HEK293 (cell line): ENCODE data around the gene GABBR2.

Experiments
- CTCF ChIA-PET: fragments of 350-600 bp; formaldehyde crosslinking; extraction: SDS; loops from one replicate; lab custom pipeline; 2021; ENCODE audit warnings: antibody characterized with exemption; lab: Yijun Ruan, JAX
- POLR2A ChIA-PET: fragments of 300-600 bp; formaldehyde crosslinking; extraction: SDS; loops from one replicate; lab custom pipeline; 2020; ENCODE audit warnings: antibody characterized with exemption, inconsistent platforms; lab: Yijun Ruan, JAX
- H3K27ac ChIP-seq: fragments of 200-500 bp; sonication (Bioruptor generic); 2 replicates; pipeline ENCODE4 v1.5.1; 2014; ENCODE audit warnings: low read depth, low read length, control low read depth, inconsistent platforms; ENCODE audit errors: extremely low read depth
- H3K36me3 ChIP-seq, 2 experiments: fragments of 200-500 bp in 1 of 2; sonication (Bioruptor generic) in 1 of 2; 1 replicate in 1 of 2; 2 replicates in 1 of 2; pipeline ENCODE4 v1.5.1; 2014 to 2017; ENCODE audit warnings: inconsistent platforms in 2 of 2, low read length in 2 of 2; ENCODE audit not compliant: control insufficient read depth in 2 of 2, insufficient read depth in 1 of 2
- H3K4me1 ChIP-seq: fragments of 200-500 bp; sonication (Bioruptor generic); 2 replicates; pipeline ENCODE4 v1.5.1; 2014; ENCODE audit warnings: mild to moderate bottlenecking, low read length, inconsistent platforms; ENCODE audit not compliant: control insufficient read depth, insufficient read depth
- H3K4me3 ChIP-seq: 2 replicates; pipeline ENCODE4 v1.5.1; 2011; ENCODE audit warnings: low read depth, mild to moderate bottlenecking, control low read depth, low read length, moderate library complexity
- H3K9me3 ChIP-seq: fragments of 200-500 bp; sonication (Bioruptor generic); 2 replicates; pipeline ENCODE4 v1.5.1; 2014; ENCODE audit warnings: low read depth, low read length, inconsistent platforms; ENCODE audit not compliant: control insufficient read depth, insufficient read depth
- CTCF ChIP-seq: fragments of 450-650 bp; formaldehyde crosslinking; IDR thresholded peaks from 2 replicates; pipeline ENCODE4 v1.5.1; 2016; ENCODE audit warnings: missing biosample characterization, missing genetic modification characterization
- HOXD13 ChIP-seq: sonication (generic); formaldehyde crosslinking; IDR thresholded peaks from 2 replicates; pipeline ENCODE4 v1.8.0; 2022; ENCODE audit warnings: missing genetic modification reagents, borderline replicate concordance
- OVOL3 ChIP-seq: fragments of 450-650 bp; formaldehyde crosslinking; IDR thresholded peaks from 2 replicates; pipeline ENCODE4 v1.5.1; 2016; ENCODE audit warnings: missing biosample characterization, missing genetic modification characterization
- PBX3 ChIP-seq: sonication (generic); formaldehyde crosslinking; IDR thresholded peaks from 2 replicates; pipeline ENCODE4 v1.8.1; 2022; ENCODE audit warnings: mild to moderate bottlenecking, moderate library complexity, missing genetic modification reagents
- SCRT1 ChIP-seq: fragments of 450-650 bp; formaldehyde crosslinking; IDR thresholded peaks from 2 replicates; pipeline ENCODE4 v1.5.1; 2016; ENCODE audit warnings: missing biosample characterization, missing genetic modification characterization, borderline replicate concordance
- SCRT2 ChIP-seq: fragments of 450-650 bp; formaldehyde crosslinking; IDR thresholded peaks from 2 replicates; pipeline ENCODE4 v1.5.1; 2016; ENCODE audit warnings: missing biosample characterization, missing genetic modification characterization
- ZBTB20 ChIP-seq: fragments of 450-650 bp; formaldehyde crosslinking; IDR thresholded peaks from 2 replicates; pipeline ENCODE4 v1.5.1; 2016; ENCODE audit warnings: missing biosample characterization, missing genetic modification characterization
- ZBTB48 ChIP-seq: fragments of 450-650 bp; formaldehyde crosslinking; IDR thresholded peaks from 2 replicates; pipeline ENCODE4 v1.5.1; 2016; ENCODE audit warnings: missing biosample characterization, missing genetic modification characterization
- ZEB2 ChIP-seq: fragments of 450-650 bp; formaldehyde crosslinking; IDR thresholded peaks from 2 replicates; pipeline ENCODE4 v1.5.1; 2016; ENCODE audit warnings: missing biosample characterization, missing genetic modification characterization
- ZFP37 ChIP-seq: fragments of 450-650 bp; formaldehyde crosslinking; IDR thresholded peaks from 2 replicates; pipeline ENCODE4 v1.5.1; 2016; ENCODE audit warnings: missing biosample characterization, missing genetic modification characterization
- ZNF114 ChIP-seq: fragments of 450-650 bp; formaldehyde crosslinking; IDR thresholded peaks from 2 replicates; pipeline ENCODE4 v1.5.0; 2017; ENCODE audit warnings: missing biosample characterization, missing genetic modification characterization
- ZNF2 ChIP-seq: fragments of 450-650 bp; formaldehyde crosslinking; IDR thresholded peaks from 2 replicates; pipeline ENCODE4 v1.5.1; 2016; ENCODE audit warnings: missing biosample characterization, missing genetic modification characterization
- ZNF341 ChIP-seq: fragments of 450-650 bp; formaldehyde crosslinking; IDR thresholded peaks from 2 replicates; pipeline ENCODE4; 2016; ENCODE audit warnings: low read depth, missing biosample characterization, missing genetic modification characterization
- ZNF394 ChIP-seq: fragments of 450-650 bp; formaldehyde crosslinking; IDR thresholded peaks from 2 replicates; pipeline ENCODE4 v1.5.1; 2016; ENCODE audit warnings: missing biosample characterization, missing genetic modification characterization, mild to moderate bottlenecking, moderate library complexity, borderline replicate concordance
- ZNF426 ChIP-seq: fragments of 450-650 bp; formaldehyde crosslinking; IDR thresholded peaks from 2 replicates; pipeline ENCODE4 v1.5.1; 2017; ENCODE audit warnings: missing biosample characterization, missing genetic modification characterization, mild to moderate bottlenecking, inconsistent platforms, moderate library complexity
- ZNF473 ChIP-seq: fragments of 450-650 bp; formaldehyde crosslinking; IDR thresholded peaks from 2 replicates; pipeline ENCODE4 v1.5.1; 2017; ENCODE audit warnings: missing biosample characterization, missing genetic modification characterization
- ZNF501 ChIP-seq: fragments of 450-650 bp; formaldehyde crosslinking; IDR thresholded peaks from 2 replicates; pipeline ENCODE4 v1.5.1; 2016; ENCODE audit warnings: missing biosample characterization, missing genetic modification characterization
- ZNF521 ChIP-seq: fragments of 450-650 bp; formaldehyde crosslinking; IDR thresholded peaks from 2 replicates; pipeline ENCODE4 v1.5.1; 2017; ENCODE audit warnings: missing biosample characterization, mild to moderate bottlenecking, missing genetic modification characterization
- ZNF596 ChIP-seq: fragments of 450-650 bp; IDR thresholded peaks from 2 replicates; pipeline ENCODE4 v1.5.0; 2018; ENCODE audit warnings: missing biosample characterization, mild to moderate bottlenecking, missing genetic modification characterization, moderate library complexity
- ZNF610 ChIP-seq: fragments of 450-650 bp; formaldehyde crosslinking; IDR thresholded peaks from 2 replicates; pipeline ENCODE4 v1.5.1; 2016; ENCODE audit warnings: missing biosample characterization, missing genetic modification characterization, borderline replicate concordance
- ZNF621 ChIP-seq: fragments of 450-650 bp; formaldehyde crosslinking; IDR thresholded peaks from 2 replicates; pipeline ENCODE4 v1.5.1; 2017; ENCODE audit warnings: missing biosample characterization, missing genetic modification characterization
- ZNF654 ChIP-seq: fragments of 450-650 bp; formaldehyde crosslinking; IDR thresholded peaks from 2 replicates; pipeline ENCODE4 v1.5.1; 2016; ENCODE audit warnings: low read depth, missing biosample characterization, missing genetic modification characterization
- ZNF830 ChIP-seq: fragments of 450-650 bp; IDR thresholded peaks from 2 replicates; pipeline ENCODE4 v1.5.0; 2018; ENCODE audit warnings: missing biosample characterization, missing genetic modification characterization, low read depth, mild to moderate bottlenecking, moderate library complexity
- ZNF837 ChIP-seq: fragments of 450-650 bp; formaldehyde crosslinking; IDR thresholded peaks from 2 replicates; pipeline ENCODE4 v1.5.1; 2016; ENCODE audit warnings: missing biosample characterization, missing genetic modification characterization
- TF ChIP-seq, protein P1 (sequence below): fragments of 450-650 bp; formaldehyde crosslinking; IDR thresholded peaks from 2 replicates; pipeline ENCODE4 v1.5.1; 2016; ENCODE audit warnings: missing biosample characterization, missing genetic modification characterization

GABBR2 gene

DNA sequence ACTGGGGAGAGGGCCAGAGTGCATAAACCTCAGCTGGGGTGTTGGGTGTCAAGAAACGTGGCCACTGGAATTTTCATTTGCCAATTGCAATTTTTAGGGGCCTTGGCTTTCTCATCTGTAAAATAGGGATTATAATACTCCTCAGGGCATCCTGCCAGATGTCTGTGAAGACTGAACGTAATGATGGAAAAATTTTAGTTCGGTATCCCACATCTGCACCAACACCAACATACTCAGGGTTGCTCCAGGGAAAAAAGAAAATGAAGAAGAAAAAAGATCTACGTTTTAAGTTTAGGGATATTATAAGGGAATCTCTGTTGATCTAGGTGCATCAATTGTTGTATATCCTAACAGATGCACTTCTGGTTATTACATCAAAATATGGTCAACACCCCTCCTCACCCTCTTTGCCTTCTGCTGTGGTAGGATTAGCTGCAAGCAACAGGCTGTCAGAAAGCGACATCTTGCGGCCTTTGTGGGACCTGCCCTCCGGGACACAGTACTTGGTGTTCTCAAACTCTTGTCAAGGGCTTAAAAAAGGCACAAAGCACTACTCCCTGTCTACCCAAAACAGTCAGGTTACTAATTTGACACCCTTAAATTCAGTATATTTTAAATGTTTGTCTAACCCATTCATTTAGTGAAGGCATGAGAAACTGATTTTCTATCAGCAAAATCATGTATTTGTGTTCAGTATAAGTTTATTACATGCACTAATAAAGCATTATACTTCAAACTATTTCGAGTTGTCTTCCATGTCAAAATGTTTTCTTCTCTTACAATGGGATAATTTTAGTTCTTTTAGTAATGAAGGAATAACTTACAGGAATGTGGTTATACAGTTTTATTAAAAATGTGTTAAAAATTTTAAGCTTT lies 445.0 kb downstream of the GABBR2 start:
- ChIA-PET CTCF (interaction anchor here (0.7 to 4.5 kb wide), 25 partner anchors 10 to 671 kb away, joined by 3 to 56 read pairs (median 5); partner anchors contain the start of gene TRIM14), POLR2A (no interaction called here)
- no peaks in the 10 kb centered on the region for H3K36me3 ChIP-seq
- H3K4me3 ChIP-seq = no peak overlapping the region
- no peaks in the 10 kb centered on the region for H3K4me1 ChIP-seq
- no peaks in the 10 kb centered on the region for H3K9me3 ChIP-seq
- TF ChIP-seq OVOL3 (tag by site-specific recombination) (no peak), CTCF (peak; percentile 75), ZBTB20 (tag by site-specific recombination) (no peak), ZNF2 (peak; percentile 80), SCRT2 (tag by site-specific recombination) (peak; percentile 99), ZNF501 (0 out of 2 replicates have a peak, but pooled peaks have one; percentile 36), SCRT1 (peak; percentile 96), ZNF394 (tag by site-specific recombination) (0 out of 2 replicates have a peak, but pooled peaks have one; percentile 27), ZNF654 (peak; percentile 91)
- no peak overlapping the region for H3K27ac ChIP-seq

- Histone ChIP-seq H3K4me3 (no peak overlapping the region), H3K36me3 (no peaks in the 10 kb centered on the region), H3K4me1 (no peaks in the 10 kb centered on the region), H3K27ac (no peak overlapping the region), H3K9me3 (no peaks in the 10 kb centered on the region)
- no peak for TF ChIP-seq ZNF610 (tag by site-specific recombination)
- POLR2A ChIA-PET = no interaction called here
- CTCF ChIA-PET = interaction anchor here (0.7 to 4.5 kb wide), 21 partner anchors 11 to 415 kb away, joined by 3 to 56 read pairs (median 5); partner anchors contain the start of gene TRIM14
Measured at GRCh38 chr9:98263080-98263479, 445.7 kb downstream of the GABBR2 start.

DNA sequence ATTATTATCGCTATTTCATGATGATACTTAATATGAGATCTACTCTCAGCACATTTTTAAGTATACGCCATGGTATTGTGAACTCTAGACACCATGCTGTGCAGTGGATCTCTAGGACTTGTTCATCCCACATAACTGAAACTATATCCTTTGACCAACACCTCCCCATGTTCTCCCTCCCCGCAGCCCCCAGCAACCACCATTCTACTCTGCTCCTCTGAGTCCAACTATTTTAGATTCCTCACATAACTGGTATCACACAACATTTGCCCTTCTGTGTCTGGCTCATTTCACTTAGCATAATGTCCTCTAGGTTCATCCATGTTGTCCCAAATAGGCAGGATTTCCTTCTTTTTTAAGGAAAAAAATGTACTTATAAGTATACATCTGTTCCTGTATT lies 446.7 kb downstream of the GABBR2 start:
- TF ChIP-seq ZNF473 (tag by site-specific recombination) = no peak
- no peak for TF ChIP-seq ZNF621
- no peak for TF ChIP-seq ZNF830 (tag by site-specific recombination)
- TF ChIP-seq ZNF114 = no peak
- Histone ChIP-seq H3K9me3 (no peaks in the 10 kb centered on the region), H3K4me3 (no peak overlapping the region), H3K4me1 (no peaks in the 10 kb centered on the region), H3K27ac (no peak overlapping the region), H3K36me3 (no peaks in the 10 kb centered on the region)
- ChIA-PET CTCF (interaction anchor here (0.7 to 4.5 kb wide), 8 partner anchors 17 to 193 kb away, joined by 3 to 56 read pairs (median 5); no protein-coding TSS in a partner anchor), POLR2A (no interaction called here)

- ChIA-PET CTCF (interaction anchor here (0.8 to 2.1 kb wide), 5 partner anchors 19 to 186 kb away, joined by 5 to 7 read pairs (median 6); no protein-coding TSS in a partner anchor), POLR2A (no interaction called here)
- Histone ChIP-seq H3K4me3 (no peak overlapping the region), H3K9me3 (no peaks in the 10 kb centered on the region), H3K4me1 (no peaks in the 10 kb centered on the region), H3K27ac (no peak overlapping the region), H3K36me3 (no peaks in the 10 kb centered on the region)
- no peak for TF ChIP-seq ZEB2 (tag by site-specific recombination)
- TF ChIP-seq PBX3 (CRISPR knock-in tag) = no peak
- TF ChIP-seq, protein P1, sequence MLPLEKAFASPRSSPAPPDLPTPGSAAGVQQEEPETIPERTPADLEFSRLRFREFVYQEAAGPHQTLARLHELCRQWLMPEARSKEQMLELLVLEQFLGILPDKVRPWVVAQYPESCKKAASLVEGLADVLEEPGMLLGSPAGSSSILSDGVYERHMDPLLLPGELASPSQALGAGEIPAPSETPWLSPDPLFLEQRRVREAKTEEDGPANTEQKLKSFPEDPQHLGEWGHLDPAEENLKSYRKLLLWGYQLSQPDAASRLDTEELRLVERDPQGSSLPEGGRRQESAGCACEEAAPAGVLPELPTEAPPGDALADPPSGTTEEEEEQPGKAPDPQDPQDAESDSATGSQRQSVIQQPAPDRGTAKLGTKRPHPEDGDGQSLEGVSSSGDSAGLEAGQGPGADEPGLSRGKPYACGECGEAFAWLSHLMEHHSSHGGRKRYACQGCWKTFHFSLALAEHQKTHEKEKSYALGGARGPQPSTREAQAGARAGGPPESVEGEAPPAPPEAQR (tag by site-specific recombination) = no peak
- no peak for TF ChIP-seq HOXD13 (CRISPR knock-in tag)
- TF ChIP-seq ZFP37 (tag by site-specific recombination) = no peak
- TF ChIP-seq ZBTB48 (tag by site-specific recombination) = no peak
- no peak for TF ChIP-seq ZNF596 (tag by site-specific recombination)
- no peak for TF ChIP-seq ZNF426 (tag by site-specific recombination)
- TF ChIP-seq ZNF341 (tag by site-specific recombination) = no peak
- TF ChIP-seq ZNF837 (tag by site-specific recombination) = no peak
- no peak for TF ChIP-seq ZNF521 (tag by site-specific recombination)
Measured at GRCh38 chr9:98260635-98261034, 448.1 kb downstream of the GABBR2 start.
